ENCODE results near the gene SRSF7. TPM values are rescaled to one million over a fixed set of nuclear protein-coding genes. Genes with fewer than 3 reads are reported as not detected.
A peak's percentile ranks its signal among the peaks of the same experiment; 100 is the strongest.

Gene SRSF7
- total and polyA plus RNA-seq, 11 donors = 28.1 to 101 (median 43.9) TPM

DNA sequence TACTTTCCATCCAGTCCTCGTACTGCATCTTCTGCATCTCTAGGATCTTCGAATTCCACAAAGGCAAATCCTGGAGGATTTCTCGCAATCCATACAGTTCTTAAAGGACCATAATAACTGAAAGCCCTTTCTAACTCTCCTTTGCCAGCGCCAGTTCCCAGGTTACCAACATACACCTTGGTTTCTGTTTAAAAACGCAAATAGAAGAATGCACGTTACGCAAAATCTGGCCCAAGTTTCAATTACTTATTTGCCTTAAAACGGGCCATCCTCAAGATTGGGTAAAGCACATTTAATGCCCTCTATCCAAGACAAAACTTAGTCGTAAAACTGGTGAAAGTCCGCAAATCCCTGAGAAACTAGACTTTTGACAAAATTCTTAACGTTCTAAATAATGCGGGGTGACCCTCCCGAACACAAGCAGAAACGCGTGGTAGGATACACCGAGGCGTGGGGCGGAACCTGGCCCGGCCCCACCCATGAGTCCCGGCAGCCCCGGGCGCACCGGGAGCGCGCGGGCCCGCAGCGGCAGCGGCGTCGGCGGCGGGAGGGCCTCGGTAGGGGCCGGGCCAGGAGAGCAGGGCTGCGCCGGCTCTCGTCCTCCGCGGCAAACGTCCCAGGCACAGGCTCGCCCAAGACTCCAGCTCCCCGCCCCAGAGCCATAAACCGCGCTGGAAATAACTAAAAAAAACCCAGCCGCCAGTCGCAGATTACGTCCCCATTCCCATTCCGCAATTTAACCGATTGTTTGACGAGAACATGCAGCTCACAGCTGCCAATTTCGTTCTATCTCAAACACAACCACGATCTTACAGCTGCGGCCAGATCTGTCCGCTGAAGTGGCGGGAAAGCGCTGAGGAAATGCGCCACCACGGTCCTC, 910 bp downstream of the SRSF7 start:
- H3K27me3 ChIP-seq = no peaks in the 10 kb centered on the region
- 0 to 1% (median 1%) methylated on average over 23 to 59 of the region's 59 CpGs for WGBS, 4 donors
- DNase-seq (peak; percentile 68 to 79 (median 73)), ATAC-seq (peak; percentile 31 to 85 (median 76))
- H3K27ac ChIP-seq = peak overlapping the region; percentile 90 to 99 (median 98)
- no peaks in the 10 kb centered on the region for H3K9me3 ChIP-seq
- peaks cover 0 to 50% (median 43%) of the 10 kb centered on the region in 9 donors for H3K36me3 ChIP-seq
- peaks cover 0 to 71% (median 38%) of the 10 kb centered on the region in 12 donors for H3K4me1 ChIP-seq
- TF ChIP-seq POLR2A (IDR thresholded peaks at IDR 0.05) = peak; percentile 40 to 60
- TF ChIP-seq, protein P1, sequence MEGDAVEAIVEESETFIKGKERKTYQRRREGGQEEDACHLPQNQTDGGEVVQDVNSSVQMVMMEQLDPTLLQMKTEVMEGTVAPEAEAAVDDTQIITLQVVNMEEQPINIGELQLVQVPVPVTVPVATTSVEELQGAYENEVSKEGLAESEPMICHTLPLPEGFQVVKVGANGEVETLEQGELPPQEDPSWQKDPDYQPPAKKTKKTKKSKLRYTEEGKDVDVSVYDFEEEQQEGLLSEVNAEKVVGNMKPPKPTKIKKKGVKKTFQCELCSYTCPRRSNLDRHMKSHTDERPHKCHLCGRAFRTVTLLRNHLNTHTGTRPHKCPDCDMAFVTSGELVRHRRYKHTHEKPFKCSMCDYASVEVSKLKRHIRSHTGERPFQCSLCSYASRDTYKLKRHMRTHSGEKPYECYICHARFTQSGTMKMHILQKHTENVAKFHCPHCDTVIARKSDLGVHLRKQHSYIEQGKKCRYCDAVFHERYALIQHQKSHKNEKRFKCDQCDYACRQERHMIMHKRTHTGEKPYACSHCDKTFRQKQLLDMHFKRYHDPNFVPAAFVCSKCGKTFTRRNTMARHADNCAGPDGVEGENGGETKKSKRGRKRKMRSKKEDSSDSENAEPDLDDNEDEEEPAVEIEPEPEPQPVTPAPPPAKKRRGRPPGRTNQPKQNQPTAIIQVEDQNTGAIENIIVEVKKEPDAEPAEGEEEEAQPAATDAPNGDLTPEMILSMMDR (IDR thresholded peaks at IDR 0.05) = no peak
- peak overlapping the region; percentile 61 to 98 (median 86) for H3K4me3 ChIP-seq
- intact Hi-C loops (cut with DNase I) = no loop called here

DNA sequence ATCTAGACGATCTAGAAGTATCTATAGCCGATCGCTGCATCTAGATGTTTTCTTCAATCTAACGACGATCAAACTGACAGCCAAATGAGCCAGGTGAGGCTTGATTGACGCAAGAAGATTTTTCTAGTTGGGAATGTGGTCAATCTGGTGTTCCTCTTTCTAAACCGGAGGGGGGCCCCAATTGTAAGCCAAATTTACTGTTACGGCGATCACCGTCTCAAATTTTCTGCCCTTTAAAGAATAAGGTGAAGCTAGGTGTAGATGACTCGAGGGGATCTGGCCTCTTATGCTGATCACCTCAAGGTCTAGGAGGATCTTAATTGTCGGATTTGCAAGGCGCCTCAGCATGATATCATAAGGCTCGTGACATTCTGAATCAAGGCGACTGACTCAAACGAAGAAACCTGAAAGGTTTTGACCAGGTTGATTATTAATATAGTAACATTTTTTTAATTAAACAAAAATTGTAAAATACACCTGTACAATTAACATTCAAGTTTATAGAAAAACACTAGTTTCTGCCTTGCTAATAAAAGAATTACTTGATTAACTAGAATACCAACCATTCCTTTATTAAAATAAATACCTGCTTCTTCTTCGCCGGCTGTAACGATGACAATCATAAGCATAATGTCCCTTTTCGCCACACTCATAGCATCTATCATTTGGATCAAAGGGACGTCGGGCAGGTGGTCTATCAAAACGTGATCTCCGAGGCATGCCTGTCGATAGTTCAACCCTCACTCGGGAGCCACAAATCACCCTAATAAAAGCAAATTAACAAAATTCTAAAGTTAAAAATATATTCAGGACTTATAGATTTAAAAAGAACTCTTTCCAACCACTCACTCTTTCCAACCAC, 2.0 kb downstream of the SRSF7 start:
- Histone ChIP-seq H3K4me1 (peaks cover 0 to 73% (median 42%) of the 10 kb centered on the region in 12 donors), H3K27me3 (no peaks in the 10 kb centered on the region), H3K36me3 (peaks cover 0 to 60% (median 53%) of the 10 kb centered on the region in 9 donors), H3K27ac (peak overlapping the region in 6 of 12 donors; percentile 99), H3K4me3 (peak overlapping the region; percentile 61 to 98 (median 86)), H3K9me3 (no peaks in the 10 kb centered on the region)
- no peak for ATAC-seq
- no peak for TF ChIP-seq POLR2A (IDR thresholded peaks at IDR 0.05)
- TF ChIP-seq, protein P1 (IDR thresholded peaks at IDR 0.05) = no peak
- DNase-seq = no peak
- 57 to 67% (median 60%) methylated on average over 26 of the region's 26 CpGs for WGBS, 4 donors
- intact Hi-C loops (cut with DNase I) = loop anchor here in 1 of 10 donors (10.0 kb wide), 1 partner anchor 424 kb away; no protein-coding TSS in a partner anchor

DNA sequence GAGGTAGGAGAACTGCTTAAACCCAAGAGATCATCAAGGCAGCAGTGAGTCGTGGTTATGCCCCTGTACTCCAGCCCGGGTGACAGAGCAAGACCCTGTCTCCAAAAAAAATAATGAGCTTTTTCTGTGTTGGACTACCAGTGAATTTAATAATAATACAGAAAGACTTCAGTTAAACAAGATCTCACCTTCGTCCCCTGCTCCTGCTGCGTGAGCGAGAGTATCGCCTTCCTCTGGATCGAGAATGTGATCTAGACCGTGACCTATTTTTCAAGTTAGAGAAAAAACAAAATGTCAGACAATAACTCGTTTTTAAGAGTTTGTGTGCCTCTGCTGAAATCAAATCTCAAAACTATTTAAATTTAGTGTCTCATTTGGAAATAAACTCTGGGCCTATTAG, 2.8 kb downstream of the SRSF7 start:
- peaks cover 0 to 74% (median 43%) of the 10 kb centered on the region in 12 donors for H3K4me1 ChIP-seq
- intact Hi-C loops (cut with DNase I) = loop anchor here in 1 of 10 donors (10.0 kb wide), 1 partner anchor 424 kb away; no protein-coding TSS in a partner anchor
- peak overlapping the region in 2 of 12 donors; percentile 30 to 32 for H3K27ac ChIP-seq

More for the DNA sequence above, 2.8 kb downstream of the SRSF7 start:
- ATAC-seq = no peak
- H3K4me3 ChIP-seq = peak overlapping the region in 2 of 12 donors; percentile 82 to 94
- H3K9me3 ChIP-seq = no peaks in the 10 kb centered on the region
- H3K27me3 ChIP-seq = no peaks in the 10 kb centered on the region
- 87 to 90% (median 87%) methylated on average over 9 of the region's 9 CpGs for WGBS, 4 donors
- H3K36me3 ChIP-seq = peaks cover 0 to 68% (median 61%) of the 10 kb centered on the region in 9 donors
- TF ChIP-seq, protein P1 (IDR thresholded peaks at IDR 0.05) = no peak
- TF ChIP-seq POLR2A (IDR thresholded peaks at IDR 0.05) = no peak
- DNase-seq = no peak
